HUES64 (cell line): ENCODE results near the gene SMIM35.

Source experiments
- H3K27ac ChIP-seq: 2 replicates; pipeline ENCODE4 v1.7.0; 2013; ENCODE audit warnings: low read depth, low read length, inconsistent platforms
- H3K27me3 ChIP-seq: 2 replicates; pipeline ENCODE4 v1.6.1; 2013; ENCODE audit warnings: mild to moderate bottlenecking, low read length; ENCODE audit not compliant: insufficient read depth
- H3K36me3 ChIP-seq: 2 replicates; pipeline ENCODE4 v1.6.1; 2013; ENCODE audit warnings: mild to moderate bottlenecking, low read length; ENCODE audit not compliant: insufficient read depth
- H3K4me1 ChIP-seq: 2 replicates; pipeline ENCODE4 v1.6.1; 2013; ENCODE audit warnings: mild to moderate bottlenecking, low read length, moderate library complexity; ENCODE audit not compliant: insufficient read depth
- H3K4me3 ChIP-seq: 2 replicates; pipeline ENCODE4 v1.5.1; 2013; ENCODE audit warnings: mild to moderate bottlenecking, low read length, moderate library complexity
- H3K9ac ChIP-seq: 2 replicates; pipeline ENCODE4 v1.6.1; 2013; ENCODE audit warnings: mild to moderate bottlenecking, low read depth, low read length
- H3K9me3 ChIP-seq: 2 replicates; pipeline ENCODE4 v1.6.1; 2013; ENCODE audit warnings: low read depth, low read length; ENCODE audit not compliant: insufficient read depth
- WGBS: fragments of 150-250, 120-280 bp; methylation state at CpG from one replicate; pipeline ENCODE4 v1.1.7; 2013; ENCODE audit warnings: missing lambda C conversion rate; 5-methylcytosine and 5-hydroxymethylcytosine counted together

SMIM35 gene

DNA sequence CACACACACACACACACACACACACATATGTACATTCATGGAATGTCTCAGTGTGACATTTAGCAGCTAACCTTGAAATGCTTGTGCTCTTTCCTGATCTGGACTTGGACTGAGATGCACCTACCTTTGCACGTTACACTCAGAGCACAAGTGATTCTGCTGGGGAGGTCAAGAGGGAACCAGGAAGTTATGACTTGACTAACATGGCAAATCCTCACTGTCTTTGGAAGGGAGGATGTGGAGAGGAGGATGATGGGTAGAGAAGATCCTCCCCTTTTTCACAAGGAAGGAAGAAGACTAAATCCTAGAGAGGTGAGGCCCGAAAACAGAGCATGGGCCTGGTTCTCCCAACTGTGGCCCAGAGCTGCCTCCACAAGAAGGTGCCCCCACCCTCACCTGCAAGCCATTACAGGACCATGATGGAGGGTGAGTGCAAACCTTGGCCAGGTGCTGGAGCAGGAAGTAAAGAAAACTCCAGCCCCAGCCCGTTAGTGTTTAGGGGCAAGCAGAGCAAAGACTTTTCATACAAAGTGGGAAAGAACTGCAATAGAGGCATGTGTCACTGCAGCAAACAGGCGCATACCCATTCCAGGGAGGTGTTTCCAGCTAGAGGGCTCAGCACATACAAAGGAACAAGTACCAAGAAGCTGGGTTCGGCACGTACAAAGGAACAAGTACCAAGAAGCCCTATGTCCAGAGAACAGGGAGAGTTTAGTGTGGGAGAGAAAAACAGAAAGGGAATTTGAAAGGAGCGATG lies 39.5 kb upstream of the SMIM35 start:
- Histone ChIP-seq H3K4me1 (no peaks in the 10 kb centered on the region), H3K36me3 (no peaks in the 10 kb centered on the region), H3K4me3 (no peak overlapping the region), H3K27me3 (no peaks in the 10 kb centered on the region), H3K9me3 (no peaks in the 10 kb centered on the region), H3K27ac (no peak overlapping the region), H3K9ac (no peak overlapping the region)
- 90% methylated on average over 7 of the region's 7 CpGs for WGBS

DNA sequence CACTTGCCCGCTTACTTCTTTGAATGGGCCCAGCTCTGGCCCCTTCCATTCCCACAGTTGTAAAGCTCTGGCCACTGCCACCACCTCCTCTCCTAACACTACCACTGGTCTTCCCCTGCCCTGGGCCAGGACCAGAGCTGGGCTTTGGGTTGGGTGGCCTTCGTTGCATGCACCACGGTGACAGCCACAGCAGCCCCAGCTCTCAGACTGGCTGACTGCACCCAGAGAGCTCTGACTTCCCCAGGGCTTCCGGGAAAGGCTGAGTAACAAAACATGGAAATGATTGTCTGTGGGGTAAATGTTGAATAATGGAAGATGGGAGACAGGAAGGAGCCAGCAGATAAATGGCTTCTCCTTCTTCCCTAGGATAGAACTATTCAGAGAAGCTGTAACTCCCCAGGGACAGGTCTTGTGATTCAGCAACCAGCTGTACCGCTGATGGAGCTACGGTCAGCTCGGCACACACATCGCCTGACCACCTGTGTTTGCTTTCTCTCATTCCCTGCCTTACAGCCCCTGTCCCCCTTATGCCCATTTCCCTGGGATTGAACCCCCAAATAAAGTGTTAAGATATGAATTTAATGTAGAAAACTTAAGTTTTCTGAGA lies 38.3 kb upstream of the SMIM35 start:
- Histone ChIP-seq H3K27me3 (no peaks in the 10 kb centered on the region), H3K9me3 (no peaks in the 10 kb centered on the region), H3K4me3 (no peak overlapping the region), H3K4me1 (no peaks in the 10 kb centered on the region), H3K9ac (no peak overlapping the region), H3K27ac (no peak overlapping the region), H3K36me3 (no peaks in the 10 kb centered on the region)
- 95% methylated on average over 8 of the region's 8 CpGs for WGBS

DNA sequence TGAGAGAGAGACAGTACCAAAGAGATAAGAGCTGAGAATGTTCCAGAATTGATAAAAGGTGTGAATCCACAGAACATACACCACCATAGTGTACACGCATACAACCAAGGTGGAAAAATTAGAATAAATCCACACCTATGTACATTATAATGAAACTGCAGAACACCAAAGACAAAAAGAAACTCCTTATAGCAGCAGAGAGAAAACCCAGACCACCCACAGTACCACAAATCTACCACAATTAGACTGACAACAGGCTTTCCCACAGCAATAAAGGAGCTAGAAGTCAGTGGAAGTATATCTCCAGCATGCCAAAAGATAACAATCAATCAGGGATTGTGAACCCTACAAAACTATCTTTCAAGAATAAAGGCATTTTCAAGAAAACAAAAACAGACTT lies 34.0 kb upstream of the SMIM35 start:
- Histone ChIP-seq H3K27ac (no peak overlapping the region), H3K4me1 (peaks cover 9% of the 10 kb centered on the region; the same call in 1 of the 2 replicates), H3K9ac (no peak overlapping the region), H3K9me3 (no peaks in the 10 kb centered on the region), H3K36me3 (no peaks in the 10 kb centered on the region), H3K4me3 (no peak overlapping the region), H3K27me3 (no peaks in the 10 kb centered on the region)
- 83% methylated on average over 1 of the region's 1 CpG for WGBS

DNA sequence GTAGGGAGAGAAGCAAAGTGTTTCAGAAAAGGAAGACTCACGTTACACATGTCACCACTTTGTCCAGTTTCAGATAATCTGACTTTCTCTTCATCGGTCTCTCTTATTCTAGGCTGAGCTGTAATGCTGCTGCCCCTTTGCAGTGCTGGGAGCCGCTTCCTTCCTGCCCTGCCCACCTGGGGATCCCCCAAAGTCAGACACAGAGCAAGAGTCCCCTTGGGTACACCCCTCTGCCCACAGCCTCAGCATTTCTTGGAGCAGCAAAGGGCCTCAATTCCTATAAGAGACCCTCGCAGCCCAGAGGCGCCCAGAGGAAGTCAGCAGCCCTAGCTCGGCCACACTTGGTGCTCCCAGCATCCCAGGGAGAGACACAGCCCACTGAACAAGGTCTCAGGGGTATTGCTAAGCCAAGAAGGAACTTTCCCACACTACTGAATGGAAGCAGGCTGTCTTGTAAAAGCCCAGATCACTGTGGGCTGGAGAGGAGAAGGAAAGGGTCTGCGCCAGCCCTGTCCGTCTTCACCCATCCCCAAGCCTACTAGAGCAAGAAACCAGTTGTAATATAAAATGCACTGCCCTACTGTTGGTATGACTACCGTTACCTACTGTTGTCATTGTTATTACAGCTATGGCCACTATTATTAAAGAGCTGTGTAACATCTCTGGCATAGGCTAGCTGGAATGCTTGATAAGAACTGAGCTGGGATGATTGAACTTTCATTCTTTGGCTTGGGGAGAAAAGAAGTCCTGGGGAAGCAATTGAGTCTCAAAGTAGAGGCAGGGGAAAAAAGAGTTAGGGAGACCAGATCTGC lies 31.2 kb upstream of the SMIM35 start:
- H3K4me1 ChIP-seq, result peaks cover 9% of the 10 kb centered on the region; the same call in 1 of the 2 replicates
- H3K9me3 ChIP-seq, result no peaks in the 10 kb centered on the region
- H3K27ac ChIP-seq, result no peak overlapping the region
- H3K9ac ChIP-seq, result no peak overlapping the region
- no peaks in the 10 kb centered on the region for H3K27me3 ChIP-seq
- H3K4me3 ChIP-seq, result no peak overlapping the region
- WGBS, result 90% methylated on average over 8 of the region's 9 CpGs
- no peaks in the 10 kb centered on the region for H3K36me3 ChIP-seq

DNA sequence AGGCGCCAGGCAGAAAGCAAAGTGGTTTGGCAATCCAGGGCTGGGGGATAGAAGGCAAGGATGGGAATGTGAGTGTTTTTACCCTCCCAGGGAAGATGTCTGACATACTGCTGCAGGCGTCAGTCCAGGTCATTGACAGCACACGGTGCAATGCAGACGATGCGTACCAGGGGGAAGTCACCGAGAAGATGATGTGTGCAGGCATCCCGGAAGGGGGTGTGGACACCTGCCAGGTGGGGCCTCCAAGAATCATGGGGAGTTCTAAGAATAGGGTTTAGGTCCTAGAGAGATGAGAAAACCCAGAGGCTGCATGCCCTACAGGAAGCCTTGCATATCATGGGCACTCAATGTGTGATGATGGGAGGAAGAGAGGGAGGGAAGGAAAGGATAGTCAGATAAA lies 28.3 kb upstream of the SMIM35 start:
- H3K9me3 ChIP-seq, result no peaks in the 10 kb centered on the region
- H3K9ac ChIP-seq, result no peak overlapping the region
- peaks cover 9% of the 10 kb centered on the region; the same call in 1 of the 2 replicates for H3K4me1 ChIP-seq
- H3K36me3 ChIP-seq, result no peaks in the 10 kb centered on the region
- H3K27me3 ChIP-seq, result no peaks in the 10 kb centered on the region
- no peak overlapping the region for H3K27ac ChIP-seq
- WGBS, result 94% methylated on average over 7 of the region's 7 CpGs
- no peak overlapping the region for H3K4me3 ChIP-seq

DNA sequence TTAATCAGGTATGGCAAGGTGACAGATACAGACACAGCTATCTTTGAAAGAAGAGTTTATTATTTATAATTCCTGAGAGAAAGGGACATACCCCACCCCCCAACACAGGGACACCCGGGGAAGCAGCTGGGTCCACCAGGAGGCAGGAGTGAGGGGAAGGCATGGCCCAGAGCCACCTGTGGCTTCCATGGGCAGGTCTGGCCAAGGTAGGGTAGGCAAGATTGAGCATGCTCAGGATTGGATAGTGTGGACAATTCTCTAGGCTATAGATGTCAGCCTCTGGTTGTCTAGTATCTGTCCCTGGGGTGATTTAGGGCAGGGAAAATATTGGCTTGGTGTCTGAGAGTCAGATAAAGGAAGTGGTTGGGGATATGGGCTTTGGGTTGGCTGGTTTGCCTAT lies 27.5 kb upstream of the SMIM35 start:
- H3K27me3 ChIP-seq, result no peaks in the 10 kb centered on the region
- H3K27ac ChIP-seq, result no peak overlapping the region
- H3K4me3 ChIP-seq, result no peak overlapping the region
- WGBS, result 82% methylated on average over 1 of the region's 1 CpG
- no peak overlapping the region for H3K9ac ChIP-seq
- H3K36me3 ChIP-seq, result no peaks in the 10 kb centered on the region
- H3K4me1 ChIP-seq, result peaks cover 9% of the 10 kb centered on the region; the same call in 1 of the 2 replicates
- no peaks in the 10 kb centered on the region for H3K9me3 ChIP-seq

DNA sequence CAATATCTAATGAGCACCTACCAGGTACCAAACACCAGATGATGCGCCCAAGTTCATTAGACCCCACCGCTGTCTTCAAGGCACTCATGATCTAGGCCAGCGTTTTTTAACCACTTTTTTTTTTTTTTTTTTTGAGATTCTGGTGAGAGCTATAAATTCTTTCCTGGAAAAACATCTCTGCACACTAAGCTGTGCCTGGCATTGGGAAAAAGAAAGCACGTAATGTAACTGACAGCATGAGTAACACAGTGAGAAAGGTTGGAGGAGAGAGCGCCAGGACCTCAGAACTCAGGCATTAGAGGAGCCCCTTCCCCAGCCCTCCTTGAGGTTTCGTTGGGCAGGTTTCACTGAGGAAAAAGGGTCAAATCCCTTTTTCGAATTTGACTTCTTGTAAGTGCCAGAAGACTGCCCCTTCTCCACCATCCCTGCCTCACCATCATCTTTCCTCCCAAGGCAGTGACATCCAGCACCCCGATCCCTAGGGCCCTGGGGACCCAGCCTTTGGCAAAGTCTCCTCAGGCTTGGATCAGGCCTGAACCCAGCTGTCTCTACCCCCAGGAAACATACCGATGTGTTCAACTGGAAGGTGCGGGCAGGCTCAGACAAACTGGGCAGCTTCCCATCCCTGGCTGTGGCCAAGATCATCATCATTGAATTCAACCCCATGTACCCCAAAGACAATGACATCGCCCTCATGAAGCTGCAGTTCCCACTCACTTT lies 26.1 kb upstream of the SMIM35 start:
- no peak overlapping the region for H3K9ac ChIP-seq
- H3K36me3 ChIP-seq, result no peaks in the 10 kb centered on the region
- no peak overlapping the region for H3K4me3 ChIP-seq
- H3K9me3 ChIP-seq, result no peaks in the 10 kb centered on the region
- no peaks in the 10 kb centered on the region; the same call in 1 of the 2 replicates for H3K4me1 ChIP-seq
- no peak overlapping the region for H3K27ac ChIP-seq
- no peaks in the 10 kb centered on the region for H3K27me3 ChIP-seq
- 93% methylated on average over 11 of the region's 11 CpGs for WGBS

DNA sequence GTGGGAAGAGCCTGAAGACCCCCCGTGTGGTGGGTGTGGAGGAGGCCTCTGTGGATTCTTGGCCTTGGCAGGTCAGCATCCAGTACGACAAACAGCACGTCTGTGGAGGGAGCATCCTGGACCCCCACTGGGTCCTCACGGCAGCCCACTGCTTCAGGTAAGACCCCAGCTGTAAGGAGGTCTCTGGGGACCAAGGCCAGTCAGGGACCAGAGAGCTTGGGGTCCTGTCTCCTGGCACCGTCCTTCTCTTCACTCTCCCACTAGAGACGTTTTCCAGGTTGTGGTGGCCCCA lies 24.9 kb upstream of the SMIM35 start:
- Histone ChIP-seq H3K9ac (no peak overlapping the region), H3K4me1 (no peaks in the 10 kb centered on the region; the same call in 1 of the 2 replicates), H3K27ac (no peak overlapping the region), H3K27me3 (no peaks in the 10 kb centered on the region), H3K36me3 (no peaks in the 10 kb centered on the region), H3K9me3 (no peaks in the 10 kb centered on the region), H3K4me3 (no peak overlapping the region)
- whole genome bisulfite sequencing, result 93% methylated on average over 6 of the region's 6 CpGs

DNA sequence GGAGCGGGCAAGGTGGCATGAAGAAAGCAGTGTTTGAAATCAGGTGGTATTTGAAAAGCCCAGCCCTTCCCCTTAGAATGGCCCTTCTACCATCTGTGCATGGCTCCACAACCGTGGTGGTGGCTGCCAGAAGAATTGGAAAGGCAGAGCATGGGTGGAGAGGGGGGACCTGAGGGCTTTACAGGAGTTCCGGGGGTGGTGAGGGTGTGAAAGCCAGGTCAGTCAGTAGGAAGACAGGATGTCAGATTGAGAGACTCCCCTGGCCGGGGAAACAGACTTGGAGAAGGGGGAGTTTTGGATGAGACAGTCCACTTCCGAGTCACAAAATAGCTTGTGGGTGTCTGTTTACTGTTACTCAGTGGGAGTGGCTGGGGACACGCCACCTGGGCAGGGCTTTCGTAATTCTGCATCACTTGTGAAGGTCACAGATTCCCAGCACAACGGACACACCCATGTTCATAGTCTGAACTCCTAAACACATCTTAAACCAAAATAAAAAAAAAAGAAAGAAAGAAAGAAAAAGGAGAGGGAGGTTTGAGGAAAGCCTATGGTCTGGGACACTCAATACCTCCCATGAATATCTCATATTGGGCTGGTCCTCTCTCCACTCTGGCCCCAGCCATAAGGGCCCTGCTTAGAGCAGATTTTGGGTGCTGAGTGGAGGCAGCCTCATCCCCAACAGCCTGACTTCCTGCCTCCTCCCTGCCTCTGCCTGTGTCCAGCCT lies 24.4 kb upstream of the SMIM35 start:
- 89% methylated on average over 7 of the region's 8 CpGs for WGBS
- H3K4me3 ChIP-seq, result no peak overlapping the region

DNA sequence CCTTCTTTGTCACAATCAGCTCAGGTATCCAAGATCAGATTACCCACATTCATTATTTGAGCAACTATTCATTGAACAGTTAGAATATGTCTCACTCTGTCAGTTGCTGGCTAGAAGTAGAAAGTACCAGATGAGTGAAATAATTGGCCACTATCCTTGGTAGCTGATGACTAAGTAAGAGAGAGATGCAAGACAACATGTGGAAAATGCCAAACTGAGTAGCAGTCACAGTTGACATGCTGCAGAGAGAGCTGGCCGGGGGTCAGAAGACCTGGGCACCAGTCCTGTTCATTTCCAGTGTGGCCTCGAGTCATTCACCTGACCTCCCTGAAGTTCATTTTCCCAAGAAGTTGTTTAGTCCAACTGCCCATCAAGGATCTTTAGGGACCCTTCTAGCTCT lies 22.5 kb upstream of the SMIM35 start:
- Histone ChIP-seq H3K36me3 (no peaks in the 10 kb centered on the region), H3K27me3 (no peaks in the 10 kb centered on the region), H3K4me3 (no peak overlapping the region), H3K9me3 (no peaks in the 10 kb centered on the region), H3K9ac (no peak overlapping the region), H3K27ac (no peak overlapping the region), H3K4me1 (no peaks in the 10 kb centered on the region; the same call in 1 of the 2 replicates)
- WGBS, result 92% methylated on average over 2 of the region's 2 CpGs

More for the DNA sequence above, 24.4 kb upstream of the SMIM35 start:
- Histone ChIP-seq H3K9me3 (no peaks in the 10 kb centered on the region), H3K9ac (no peak overlapping the region), H3K27ac (no peak overlapping the region), H3K27me3 (no peaks in the 10 kb centered on the region), H3K36me3 (no peaks in the 10 kb centered on the region), H3K4me1 (no peaks in the 10 kb centered on the region; the same call in 1 of the 2 replicates)
